ENCODE results near the gene TEDC1.

The TEDC1 gene

GRCh38 chr14:105450864-105451720 lies 40.0 kb upstream of the TEDC1 start:
- DNase-seq (ENCODE audit: low read depth in 1 of 2, low spot score in 1 of 2): no peak
- in situ Hi-C loops (cut with HindIII; ENCODE audit: low pct_unique_long_range_greater_than_20kb, low sequenced_read_pairs): no loop called here
- no peak for TF ChIP-seq JUND (IDR thresholded peaks at IDR 0.05; ENCODE audit: low read depth)

GRCh38 chr14:105452963-105453362 lies 38.1 kb upstream of the TEDC1 start:
- in situ Hi-C loops (cut with HindIII; ENCODE audit: low pct_unique_long_range_greater_than_20kb, low sequenced_read_pairs): no loop called here
- no peak for TF ChIP-seq JUND (IDR thresholded peaks at IDR 0.05; ENCODE audit: low read depth)
- DNase-seq (ENCODE audit: low read depth in 1 of 2, low spot score in 1 of 2): no peak

GRCh38 chr14:105453847-105454246 lies 37.2 kb upstream of the TEDC1 start:
- no peak for DNase-seq (ENCODE audit: low read depth in 1 of 2, low spot score in 1 of 2)
- in situ Hi-C loops (cut with HindIII; ENCODE audit: low pct_unique_long_range_greater_than_20kb, low sequenced_read_pairs): no loop called here
- TF ChIP-seq JUND (IDR thresholded peaks at IDR 0.05; ENCODE audit: low read depth): no peak

- TF ChIP-seq JUND (IDR thresholded peaks at IDR 0.05; ENCODE audit: low read depth): no peak
- DNase-seq (ENCODE audit: low read depth in 1 of 2, low spot score in 1 of 2): no peak
- in situ Hi-C loops (cut with HindIII; ENCODE audit: low pct_unique_long_range_greater_than_20kb, low sequenced_read_pairs): no loop called here
Measured at GRCh38 chr14:105455086-105455640, 35.9 kb upstream of the TEDC1 start.

- TF ChIP-seq JUND (IDR thresholded peaks at IDR 0.05; ENCODE audit: low read depth): no peak
- in situ Hi-C loops (cut with HindIII; ENCODE audit: low pct_unique_long_range_greater_than_20kb, low sequenced_read_pairs): no loop called here
- DNase-seq (ENCODE audit: low read depth in 1 of 2, low spot score in 1 of 2): no peak
Measured at GRCh38 chr14:105455766-105456660, 35.0 kb upstream of the TEDC1 start.

- in situ Hi-C loops (cut with HindIII; ENCODE audit: low pct_unique_long_range_greater_than_20kb, low sequenced_read_pairs): no loop called here
- DNase-seq (ENCODE audit: low read depth in 1 of 2, low spot score in 1 of 2): peak; percentile 45 to 52
- no peak for TF ChIP-seq JUND (IDR thresholded peaks at IDR 0.05; ENCODE audit: low read depth)
Measured at GRCh38 chr14:105456736-105457617, 34.1 kb upstream of the TEDC1 start.

- TF ChIP-seq JUND (IDR thresholded peaks at IDR 0.05; ENCODE audit: low read depth): no peak
- DNase-seq (ENCODE audit: low read depth in 1 of 2, low spot score in 1 of 2): no peak
- in situ Hi-C loops (cut with HindIII; ENCODE audit: low pct_unique_long_range_greater_than_20kb, low sequenced_read_pairs): no loop called here
Measured at GRCh38 chr14:105458010-105458409, 33.0 kb upstream of the TEDC1 start.

GRCh38 chr14:105458571-105458970 lies 32.5 kb upstream of the TEDC1 start:
- in situ Hi-C loops (cut with HindIII; ENCODE audit: low pct_unique_long_range_greater_than_20kb, low sequenced_read_pairs): no loop called here
- no peak for TF ChIP-seq JUND (IDR thresholded peaks at IDR 0.05; ENCODE audit: low read depth)
- DNase-seq (ENCODE audit: low read depth in 1 of 2, low spot score in 1 of 2): no peak

- no peak for DNase-seq (ENCODE audit: low read depth in 1 of 2, low spot score in 1 of 2)
- in situ Hi-C loops (cut with HindIII; ENCODE audit: low pct_unique_long_range_greater_than_20kb, low sequenced_read_pairs): no loop called here
- no peak for TF ChIP-seq JUND (IDR thresholded peaks at IDR 0.05; ENCODE audit: low read depth)
Measured at GRCh38 chr14:105460116-105460515, 30.9 kb upstream of the TEDC1 start.

- in situ Hi-C loops (cut with HindIII; ENCODE audit: low pct_unique_long_range_greater_than_20kb, low sequenced_read_pairs): no loop called here
- DNase-seq (ENCODE audit: low read depth in 1 of 2, low spot score in 1 of 2): no peak
- TF ChIP-seq JUND (IDR thresholded peaks at IDR 0.05; ENCODE audit: low read depth): no peak
Measured at GRCh38 chr14:105460616-105461015, 30.4 kb upstream of the TEDC1 start.

- DNase-seq (ENCODE audit: low read depth in 1 of 2, low spot score in 1 of 2): no peak
- in situ Hi-C loops (cut with HindIII; ENCODE audit: low pct_unique_long_range_greater_than_20kb, low sequenced_read_pairs): no loop called here
- TF ChIP-seq JUND (IDR thresholded peaks at IDR 0.05; ENCODE audit: low read depth): no peak
Measured at GRCh38 chr14:105461903-105462302, 29.1 kb upstream of the TEDC1 start.

GRCh38 chr14:105464501-105464900 lies 26.5 kb upstream of the TEDC1 start:
- no peak for DNase-seq (ENCODE audit: low read depth in 1 of 2, low spot score in 1 of 2)
- no peak for TF ChIP-seq JUND (IDR thresholded peaks at IDR 0.05; ENCODE audit: low read depth)
- in situ Hi-C loops (cut with HindIII; ENCODE audit: low pct_unique_long_range_greater_than_20kb, low sequenced_read_pairs): no loop called here

Measured in T47D (cell line).